K562 (cell line): ENCODE measurements around the gene COX7A2. TPM values are rescaled to one million over a fixed set of nuclear protein-coding genes. Genes with fewer than 3 reads are reported as not detected.

Source experiments
- ATAC-seq: fragments of 200-7000 bp; cut with Tn5 transposase; 3 replicates; pipeline ENCODE4 v1.9.1; 2020; ENCODE audit warnings: moderate library complexity
- BruUV-seq: library from RNA; stranded (reverse); fragments of 400-500 nt; replicated peaks from 2 replicates; lab custom pipeline; 2021; lab: Mats Ljungman, UMichigan
- CTCF ChIA-PET: fragments of 300-600 bp; formaldehyde crosslinking; extraction: SDS; loops from one replicate; lab custom pipeline; 2021; ENCODE audit warnings: low intra/inter-chr PET ratio; lab: Yijun Ruan, JAX
- POLR2A ChIA-PET: fragments of 300-600, 350-650 bp; sonication (Branson Sonifier 250); formaldehyde crosslinking; extraction: SDS; loops from one replicate; lab custom pipeline; 2021; ENCODE audit warnings: antibody characterized with exemption, inconsistent platforms; lab: Yijun Ruan, JAX
- DNase-seq, 4 experiments: peaks; one replicate each; pipeline versions ENCODE4 v3.0.0 to v3.0.0-alpha.2; 2011 to 2018; ENCODE audit warnings: low spot score in 3 of 4, mixed read lengths in 3 of 4; ENCODE audit errors: extremely low read depth in 1 of 4
- FAIRE-seq: peaks from 2 replicates; lab custom pipeline; 2011; peaks lifted over from hg19 to GRCh38; lab: Jason Lieb, UNC
- H2AFZ ChIP-seq: 2 replicates; pipeline ENCODE4 v1.6.0; 2011; ENCODE audit warnings: low read depth, low read length, control low read depth, inconsistent platforms
- H3K27ac ChIP-seq: fragments of 200-600 bp; 3 replicates; pipeline ENCODE4 v1.8.0; 2011; ENCODE audit warnings: low read depth, mild to moderate bottlenecking, control low read depth, inconsistent platforms, low read length, moderate library complexity, mixed read lengths; ENCODE audit errors: extremely low read depth
- H3K27me3 ChIP-seq, 2 experiments: fragments of 300-600 bp in 1 of 2; 2 replicates in 1 of 2; 3 replicates in 1 of 2; pipeline versions ENCODE4 v1.6.0 to v1.8.0; 2011; ENCODE audit warnings: inconsistent platforms in 2 of 2, low read length in 2 of 2, mild to moderate bottlenecking in 1 of 2, mixed read lengths in 1 of 2, moderate library complexity in 1 of 2; ENCODE audit not compliant: control insufficient read depth in 2 of 2, insufficient read depth in 2 of 2
- H3K36me3 ChIP-seq: fragments of 300-600 bp; 3 replicates; pipeline ENCODE4 v1.8.0; 2011; ENCODE audit warnings: mild to moderate bottlenecking, low read length, inconsistent platforms; ENCODE audit not compliant: control insufficient read depth, insufficient read depth
- H3K4me1 ChIP-seq, 2 experiments: fragments of 200-600 bp in 1 of 2; replicated peaks in 1 of 2; 2 replicates in 1 of 2; 3 replicates in 1 of 2; pipeline versions ENCODE4 v1.5.1 to v1.8.0; 2011; ENCODE audit warnings: inconsistent platforms in 2 of 2, low read length in 2 of 2, mild to moderate bottlenecking in 1 of 2, mixed read lengths in 1 of 2, moderate library complexity in 1 of 2; ENCODE audit not compliant: control insufficient read depth in 2 of 2, insufficient read depth in 2 of 2
- H3K4me2 ChIP-seq: 2 replicates; pipeline ENCODE4 v1.6.1; 2011; ENCODE audit warnings: low read length, control low read depth, inconsistent platforms, mixed read lengths; ENCODE audit not compliant: insufficient read depth
- H3K4me3 ChIP-seq: fragments of 200-600 bp; sonication (generic), shearing (Covaris generic); 2 replicates; pipeline ENCODE4 v1.5.1; 2016; ENCODE audit warnings: control low read depth, inconsistent platforms
- H3K79me2 ChIP-seq: fragments of 200-600 bp; 3 replicates; pipeline ENCODE4 v1.8.0; 2011; ENCODE audit warnings: low read length, inconsistent platforms; ENCODE audit not compliant: control insufficient read depth, insufficient read depth
- H3K9ac ChIP-seq, 2 experiments: 2 replicates each; pipeline versions ENCODE4 v1.6.0 to v1.6.1; 2011; ENCODE audit warnings: low read depth in 2 of 2, low read length in 2 of 2, control low read depth in 1 of 2, inconsistent platforms in 1 of 2, mild to moderate bottlenecking in 1 of 2, mixed read lengths in 1 of 2; ENCODE audit not compliant: insufficient read depth in 1 of 2
- H3K9me1 ChIP-seq: one replicate; pipeline ENCODE4 v1.6.0; 2011; ENCODE audit warnings: inconsistent platforms, mild to moderate bottlenecking, low read length, moderate library complexity; ENCODE audit not compliant: control insufficient read depth, insufficient read depth
- H3K9me3 ChIP-seq: replicated peaks from 2 replicates; pipeline ENCODE4 v1.5.1; 2011; ENCODE audit warnings: low read depth, low read length, inconsistent platforms; ENCODE audit not compliant: control insufficient read depth, insufficient read depth
- H4K20me1 ChIP-seq: replicated peaks from 2 replicates; pipeline ENCODE4 v1.6.1; 2011; ENCODE audit warnings: low read length, inconsistent platforms, mixed read lengths; ENCODE audit not compliant: control insufficient read depth, insufficient read depth
- FOXK1 ChIP-seq: sonication (generic); formaldehyde crosslinking; IDR thresholded peaks from 2 replicates; pipeline ENCODE4 v1.8.0; 2022; ENCODE audit warnings: missing genetic modification reagents, mild to moderate bottlenecking, borderline replicate concordance
- MCM3 ChIP-seq: fragments of 450-650 bp; IDR thresholded peaks from 2 replicates; pipeline ENCODE4 v1.6.1; 2016
- MXI1 ChIP-seq: IDR thresholded peaks from 2 replicates; pipeline ENCODE4 v1.6.1; 2011; ENCODE audit warnings: low read depth, mild to moderate bottlenecking, improper control_type of control experiment, low read length
- WGBS: fragments of 100-300 bp; shearing (Covaris generic); methylation state at CpG from one replicate; pipeline ENCODE4 v1.1.6; 2016; ENCODE audit warnings: low coverage, mixed read lengths; ENCODE audit not compliant: insufficient coverage; ENCODE audit errors: missing lambda C conversion rate; 5-methylcytosine and 5-hydroxymethylcytosine counted together
- in situ Hi-C: fragments of 300-500 bp; cut with MboI; formaldehyde crosslinking; loops from 4 replicates; pipeline ENCODE4 v1.15.0; 2018; ENCODE audit warnings: inconsistent platforms, mixed read lengths
- intact Hi-C: fragments of 100-400 bp; cut with micrococcal nuclease; formaldehyde crosslinking; loops from 2 replicates; pipeline ENCODE4 v1.14.2; 2022
- polyA plus RNA-seq, 8 experiments: library from polyadenylated mRNA; depleted of rRNA in 4 of 8; stranded (reverse) in 5 of 8; unstranded in 3 of 8; fragments of >200 nt; fragmentation: Nextera tagmentation in 2 of 8; fragmentation: Illumina TruSeq in 1 of 8; extraction: Ambion mirVana in 2 of 8; extraction: Trizol in 1 of 8; gene quantifications; 2 replicates each; pipeline versions ENCODE4 v1.2.1 to v1.2.3, GENCODE V29; 2011 to 2014; ENCODE audit warnings: inconsistent platforms in 1 of 8, missing spikeins in 1 of 8
- total RNA-seq, 7 experiments: library from RNA; depleted of rRNA in 6 of 7; stranded (reverse); fragments of >200 nt in 6 of 7; fragmentation: Illumina TruSeq in 2 of 7; extraction: Trizol in 2 of 7; gene quantifications; 2 replicates each; pipeline versions ENCODE4 v1.2.1 to v1.2.3, GENCODE V29; 2011 to 2021; ENCODE audit warnings: low replicate concordance in 1 of 7
- TF ChIP-seq, protein P1 (sequence below): sonication (generic); formaldehyde crosslinking; IDR thresholded peaks from 2 replicates; pipeline ENCODE4 v1.8.0; 2022; ENCODE audit warnings: mild to moderate bottlenecking, missing genetic modification reagents
- TF ChIP-seq, protein P2 (sequence below): IDR thresholded peaks from 2 replicates; pipeline ENCODE4 v1.6.1; 2011; ENCODE audit not compliant: insufficient read length; ENCODE audit errors: extremely low read depth
- TF ChIP-seq, protein P3 (sequence below), 2 experiments: fragments of 450-650 bp in 1 of 2; sonication (generic) in 1 of 2; formaldehyde crosslinking in 1 of 2; IDR thresholded peaks; 2 replicates each; pipeline versions ENCODE4 v1.7.1 to v1.9.0; 2016 to 2022; ENCODE audit warnings: inconsistent platforms in 1 of 2, mild to moderate bottlenecking in 1 of 2, missing genetic modification reagents in 1 of 2

The COX7A2 gene
- total and polyA plus RNA-seq, 9 of the 15 experiments (the other 6 are each of a cell fraction or from before 2014, with no cell fraction given): 234 to 2,216 (median 585) TPM

DNA sequence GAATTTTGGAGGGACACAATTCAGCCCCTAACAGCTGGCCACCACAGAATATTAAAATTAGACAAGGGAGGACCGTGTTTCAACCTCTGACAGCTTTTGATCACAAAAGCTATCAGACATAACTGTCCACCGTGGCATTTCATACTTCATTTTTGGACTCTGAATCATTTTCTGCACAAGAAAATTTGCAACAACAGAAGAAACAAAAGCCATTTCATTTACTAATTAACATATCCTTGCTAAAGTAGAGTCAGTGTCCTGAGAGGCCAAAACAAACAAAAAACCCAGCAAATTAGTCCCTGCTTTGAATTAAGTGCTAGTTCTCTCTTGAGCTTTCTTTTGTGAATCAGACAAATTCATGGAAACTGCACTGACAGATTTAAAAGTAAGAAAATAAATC lies 20.2 kb downstream of the COX7A2 start:
- H3K4me3 ChIP-seq: no peak overlapping the region
- no peak overlapping the region for H3K9ac ChIP-seq
- H2AFZ ChIP-seq: no peak overlapping the region
- WGBS: 0% methylated on average over 2 of the region's 2 CpGs
- H3K4me1 ChIP-seq: no peaks in the 10 kb centered on the region
- no peaks in the 10 kb centered on the region for H3K79me2 ChIP-seq
- no peaks in the 10 kb centered on the region for H3K9me3 ChIP-seq
- POLR2A ChIA-PET: interaction anchor here (1.0 kb wide), 1 partner anchor 14 kb away, joined by 3 read pairs; no protein-coding TSS in a partner anchor
- H3K27me3 ChIP-seq: no peaks in the 10 kb centered on the region
- no peak overlapping the region for H3K4me2 ChIP-seq
- no peaks in the 10 kb centered on the region for H3K9me1 ChIP-seq
- FAIRE-seq (no peak), DNase-seq (no peak), ATAC-seq (no peak)
- intact Hi-C loops: no loop called here
- CTCF ChIA-PET: no interaction called here
- no peaks in the 10 kb centered on the region for H4K20me1 ChIP-seq
- BruUV-seq: no TSS peak
- H3K27ac ChIP-seq: no peak overlapping the region
- in situ Hi-C loops: no loop called here
- no peaks in the 10 kb centered on the region for H3K36me3 ChIP-seq
- TF ChIP-seq, protein P1, sequence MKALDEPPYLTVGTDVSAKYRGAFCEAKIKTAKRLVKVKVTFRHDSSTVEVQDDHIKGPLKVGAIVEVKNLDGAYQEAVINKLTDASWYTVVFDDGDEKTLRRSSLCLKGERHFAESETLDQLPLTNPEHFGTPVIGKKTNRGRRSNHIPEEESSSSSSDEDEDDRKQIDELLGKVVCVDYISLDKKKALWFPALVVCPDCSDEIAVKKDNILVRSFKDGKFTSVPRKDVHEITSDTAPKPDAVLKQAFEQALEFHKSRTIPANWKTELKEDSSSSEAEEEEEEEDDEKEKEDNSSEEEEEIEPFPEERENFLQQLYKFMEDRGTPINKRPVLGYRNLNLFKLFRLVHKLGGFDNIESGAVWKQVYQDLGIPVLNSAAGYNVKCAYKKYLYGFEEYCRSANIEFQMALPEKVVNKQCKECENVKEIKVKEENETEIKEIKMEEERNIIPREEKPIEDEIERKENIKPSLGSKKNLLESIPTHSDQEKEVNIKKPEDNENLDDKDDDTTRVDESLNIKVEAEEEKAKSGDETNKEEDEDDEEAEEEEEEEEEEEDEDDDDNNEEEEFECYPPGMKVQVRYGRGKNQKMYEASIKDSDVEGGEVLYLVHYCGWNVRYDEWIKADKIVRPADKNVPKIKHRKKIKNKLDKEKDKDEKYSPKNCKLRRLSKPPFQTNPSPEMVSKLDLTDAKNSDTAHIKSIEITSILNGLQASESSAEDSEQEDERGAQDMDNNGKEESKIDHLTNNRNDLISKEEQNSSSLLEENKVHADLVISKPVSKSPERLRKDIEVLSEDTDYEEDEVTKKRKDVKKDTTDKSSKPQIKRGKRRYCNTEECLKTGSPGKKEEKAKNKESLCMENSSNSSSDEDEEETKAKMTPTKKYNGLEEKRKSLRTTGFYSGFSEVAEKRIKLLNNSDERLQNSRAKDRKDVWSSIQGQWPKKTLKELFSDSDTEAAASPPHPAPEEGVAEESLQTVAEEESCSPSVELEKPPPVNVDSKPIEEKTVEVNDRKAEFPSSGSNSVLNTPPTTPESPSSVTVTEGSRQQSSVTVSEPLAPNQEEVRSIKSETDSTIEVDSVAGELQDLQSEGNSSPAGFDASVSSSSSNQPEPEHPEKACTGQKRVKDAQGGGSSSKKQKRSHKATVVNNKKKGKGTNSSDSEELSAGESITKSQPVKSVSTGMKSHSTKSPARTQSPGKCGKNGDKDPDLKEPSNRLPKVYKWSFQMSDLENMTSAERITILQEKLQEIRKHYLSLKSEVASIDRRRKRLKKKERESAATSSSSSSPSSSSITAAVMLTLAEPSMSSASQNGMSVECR (CRISPR knock-in tag): no peak
- TF ChIP-seq MXI1 (no peak), MCM3 (no peak), FOXK1 (CRISPR knock-in tag) (no peak)
- TF ChIP-seq, protein P2, sequence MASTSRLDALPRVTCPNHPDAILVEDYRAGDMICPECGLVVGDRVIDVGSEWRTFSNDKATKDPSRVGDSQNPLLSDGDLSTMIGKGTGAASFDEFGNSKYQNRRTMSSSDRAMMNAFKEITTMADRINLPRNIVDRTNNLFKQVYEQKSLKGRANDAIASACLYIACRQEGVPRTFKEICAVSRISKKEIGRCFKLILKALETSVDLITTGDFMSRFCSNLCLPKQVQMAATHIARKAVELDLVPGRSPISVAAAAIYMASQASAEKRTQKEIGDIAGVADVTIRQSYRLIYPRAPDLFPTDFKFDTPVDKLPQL: no peak
- TF ChIP-seq, protein P3, sequence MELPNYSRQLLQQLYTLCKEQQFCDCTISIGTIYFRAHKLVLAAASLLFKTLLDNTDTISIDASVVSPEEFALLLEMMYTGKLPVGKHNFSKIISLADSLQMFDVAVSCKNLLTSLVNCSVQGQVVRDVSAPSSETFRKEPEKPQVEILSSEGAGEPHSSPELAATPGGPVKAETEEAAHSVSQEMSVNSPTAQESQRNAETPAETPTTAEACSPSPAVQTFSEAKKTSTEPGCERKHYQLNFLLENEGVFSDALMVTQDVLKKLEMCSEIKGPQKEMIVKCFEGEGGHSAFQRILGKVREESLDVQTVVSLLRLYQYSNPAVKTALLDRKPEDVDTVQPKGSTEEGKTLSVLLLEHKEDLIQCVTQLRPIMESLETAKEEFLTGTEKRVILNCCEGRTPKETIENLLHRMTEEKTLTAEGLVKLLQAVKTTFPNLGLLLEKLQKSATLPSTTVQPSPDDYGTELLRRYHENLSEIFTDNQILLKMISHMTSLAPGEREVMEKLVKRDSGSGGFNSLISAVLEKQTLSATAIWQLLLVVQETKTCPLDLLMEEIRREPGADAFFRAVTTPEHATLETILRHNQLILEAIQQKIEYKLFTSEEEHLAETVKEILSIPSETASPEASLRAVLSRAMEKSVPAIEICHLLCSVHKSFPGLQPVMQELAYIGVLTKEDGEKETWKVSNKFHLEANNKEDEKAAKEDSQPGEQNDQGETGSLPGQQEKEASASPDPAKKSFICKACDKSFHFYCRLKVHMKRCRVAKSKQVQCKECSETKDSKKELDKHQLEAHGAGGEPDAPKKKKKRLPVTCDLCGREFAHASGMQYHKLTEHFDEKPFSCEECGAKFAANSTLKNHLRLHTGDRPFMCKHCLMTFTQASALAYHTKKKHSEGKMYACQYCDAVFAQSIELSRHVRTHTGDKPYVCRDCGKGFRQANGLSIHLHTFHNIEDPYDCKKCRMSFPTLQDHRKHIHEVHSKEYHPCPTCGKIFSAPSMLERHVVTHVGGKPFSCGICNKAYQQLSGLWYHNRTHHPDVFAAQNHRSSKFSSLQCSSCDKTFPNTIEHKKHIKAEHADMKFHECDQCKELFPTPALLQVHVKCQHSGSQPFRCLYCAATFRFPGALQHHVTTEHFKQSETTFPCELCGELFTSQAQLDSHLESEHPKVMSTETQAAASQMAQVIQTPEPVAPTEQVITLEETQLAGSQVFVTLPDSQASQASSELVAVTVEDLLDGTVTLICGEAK (IDR thresholded peaks at IDR 0.05): no peak
- TF ChIP-seq, protein P3 (CRISPR knock-in tag; IDR thresholded peaks at IDR 0.05): no peak
